Suprapubic skin (tissue), 4 donors: ENCODE results near the gene MAEA.

ENCODE experiments used
- CTCF ChIP-seq, 2 donors: fragments of 200-600 bp in 1 of 2; fragments of 450-650 bp in 1 of 2; sonication (generic) in 1 of 2; IDR thresholded peaks; one replicate each; pipeline ENCODE4 v1.5.1; 2016 to 2019; ENCODE audit warnings: antibody characterized with exemption in 2 of 2, mild to moderate bottlenecking in 1 of 2, moderate library complexity in 1 of 2
- POLR2A ChIP-seq, 2 donors: fragments of 450-650 bp; IDR thresholded peaks; one replicate each; pipeline ENCODE4 v1.6.1; 2017; ENCODE audit warnings: antibody characterized with exemption in 2 of 2, mild to moderate bottlenecking in 2 of 2, moderate library complexity in 2 of 2
- POLR2AphosphoS5 ChIP-seq, 3 donors: sonication (generic); formaldehyde crosslinking; IDR thresholded peaks; one replicate each; pipeline ENCODE4 v1.6.1; 2017; ENCODE audit warnings: antibody characterized with exemption in 3 of 3

GRCh38 chr4:1382776-1383727 is 93.4 kb downstream of the MAEA start:
- TF ChIP-seq CTCF (IDR thresholded peaks at IDR 0.05), result no peak
- TF ChIP-seq POLR2AphosphoS5 (IDR thresholded peaks at IDR 0.05), result no peak
- TF ChIP-seq POLR2A (IDR thresholded peaks at IDR 0.05), result no peak
